ENCODE measurements around the gene TSPAN11.

DNA sequence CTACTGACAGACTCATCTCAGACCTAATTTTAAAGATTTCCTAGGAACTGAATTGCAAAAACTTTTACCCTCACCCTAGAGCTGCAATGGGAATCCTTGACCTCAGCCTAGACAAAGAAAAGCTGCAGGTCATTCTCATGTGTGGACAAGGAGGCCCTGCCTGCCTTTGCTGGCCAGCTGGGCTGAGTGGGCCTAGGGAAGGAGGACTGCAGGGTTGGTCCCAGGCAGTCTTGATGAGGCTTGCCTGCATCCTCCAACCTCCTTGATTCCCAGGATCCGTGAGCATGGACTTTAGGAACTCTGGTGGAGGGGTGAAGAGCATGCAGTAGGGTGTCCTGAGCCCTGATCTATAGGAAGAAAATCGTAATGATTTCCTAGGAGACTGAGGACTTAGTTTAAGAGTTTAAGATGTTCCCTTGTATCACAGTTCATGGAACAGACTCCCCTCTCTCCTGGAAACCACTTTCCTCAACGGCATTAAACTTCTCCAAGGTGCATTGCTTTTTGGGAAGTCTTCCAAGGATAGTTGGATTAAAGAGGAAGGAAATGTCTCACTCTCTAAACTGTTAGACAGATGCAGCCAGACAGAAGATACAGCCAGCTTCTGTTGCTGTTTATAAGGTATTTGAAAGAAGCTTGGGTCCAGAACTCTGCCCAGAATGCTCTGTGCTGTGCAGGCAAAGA is 91.7 kb downstream of the TSPAN11 start:
- TF ChIP-seq, protein P1, sequence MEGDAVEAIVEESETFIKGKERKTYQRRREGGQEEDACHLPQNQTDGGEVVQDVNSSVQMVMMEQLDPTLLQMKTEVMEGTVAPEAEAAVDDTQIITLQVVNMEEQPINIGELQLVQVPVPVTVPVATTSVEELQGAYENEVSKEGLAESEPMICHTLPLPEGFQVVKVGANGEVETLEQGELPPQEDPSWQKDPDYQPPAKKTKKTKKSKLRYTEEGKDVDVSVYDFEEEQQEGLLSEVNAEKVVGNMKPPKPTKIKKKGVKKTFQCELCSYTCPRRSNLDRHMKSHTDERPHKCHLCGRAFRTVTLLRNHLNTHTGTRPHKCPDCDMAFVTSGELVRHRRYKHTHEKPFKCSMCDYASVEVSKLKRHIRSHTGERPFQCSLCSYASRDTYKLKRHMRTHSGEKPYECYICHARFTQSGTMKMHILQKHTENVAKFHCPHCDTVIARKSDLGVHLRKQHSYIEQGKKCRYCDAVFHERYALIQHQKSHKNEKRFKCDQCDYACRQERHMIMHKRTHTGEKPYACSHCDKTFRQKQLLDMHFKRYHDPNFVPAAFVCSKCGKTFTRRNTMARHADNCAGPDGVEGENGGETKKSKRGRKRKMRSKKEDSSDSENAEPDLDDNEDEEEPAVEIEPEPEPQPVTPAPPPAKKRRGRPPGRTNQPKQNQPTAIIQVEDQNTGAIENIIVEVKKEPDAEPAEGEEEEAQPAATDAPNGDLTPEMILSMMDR (IDR thresholded peaks at IDR 0.05) = no peak
- TF ChIP-seq POLR2A (IDR thresholded peaks at IDR 0.05) = no peak

All from body of pancreas (tissue), 4 donors.